NCI-H345 treated with DMSO at 0.1 percent for 48 hours (cell line): ENCODE results near the gene CENPL.
"Not testable (repeated sequence)": the region's sequence is repeated elsewhere in the genome, so short reads cannot be mapped to it uniquely, and the experiment has no call there.

Experiments used
- DNase-seq: peaks from one replicate; lab custom pipeline; 2025; ENCODE audit not compliant: unreplicated experiment; lab: John Stamatoyannopoulos, UW

CENPL gene

GRCh38 chr1:173857363-173857917 is 32.8 kb upstream of the CENPL start:
- DNase-seq, result no peak

DNA sequence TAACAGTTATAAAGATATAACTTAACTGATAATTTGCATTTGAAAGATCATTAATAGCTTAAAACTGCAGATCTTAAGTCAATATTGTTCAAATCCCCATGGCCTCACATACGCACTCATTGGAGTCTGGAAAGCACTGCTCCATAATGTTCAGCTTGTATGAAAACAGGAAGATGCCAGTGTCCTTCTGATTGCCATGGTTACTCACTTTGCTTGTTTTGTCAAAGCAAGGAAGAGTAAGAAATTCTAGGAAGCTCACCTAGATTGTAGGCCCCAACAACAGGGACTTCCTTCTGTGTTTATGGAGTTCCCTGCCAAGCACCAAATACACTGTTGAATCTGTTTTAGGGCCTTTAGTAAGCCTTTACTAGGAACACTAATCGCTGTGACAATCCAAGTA is 32.2 kb upstream of the CENPL start:
- no peak for DNase-seq

GRCh38 chr1:173856014-173856413 is 31.3 kb upstream of the CENPL start:
- DNase-seq, result no peak

- DNase-seq, result no peak
Observed at GRCh38 chr1:173853074-173853473, 28.4 kb upstream of the CENPL start.

DNA sequence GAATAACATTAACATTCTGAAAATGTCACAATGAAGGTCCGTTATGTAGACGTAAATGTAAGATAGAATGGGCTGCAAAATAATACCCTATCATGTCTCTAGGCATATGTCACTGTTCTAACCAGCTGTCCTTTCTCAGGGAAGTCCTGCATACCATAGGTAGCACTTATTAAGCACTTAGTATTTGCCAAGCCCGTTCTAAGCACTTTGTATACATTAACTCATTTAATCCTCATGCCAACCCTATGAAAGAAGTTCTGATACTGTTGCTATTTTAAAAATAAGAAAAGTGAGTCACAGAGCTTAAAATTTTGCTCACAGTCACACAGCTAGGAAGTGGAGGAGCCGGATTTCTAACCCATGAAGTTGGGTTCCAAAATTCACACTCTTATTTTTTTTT is 27.4 kb upstream of the CENPL start:
- no peak for DNase-seq

DNA sequence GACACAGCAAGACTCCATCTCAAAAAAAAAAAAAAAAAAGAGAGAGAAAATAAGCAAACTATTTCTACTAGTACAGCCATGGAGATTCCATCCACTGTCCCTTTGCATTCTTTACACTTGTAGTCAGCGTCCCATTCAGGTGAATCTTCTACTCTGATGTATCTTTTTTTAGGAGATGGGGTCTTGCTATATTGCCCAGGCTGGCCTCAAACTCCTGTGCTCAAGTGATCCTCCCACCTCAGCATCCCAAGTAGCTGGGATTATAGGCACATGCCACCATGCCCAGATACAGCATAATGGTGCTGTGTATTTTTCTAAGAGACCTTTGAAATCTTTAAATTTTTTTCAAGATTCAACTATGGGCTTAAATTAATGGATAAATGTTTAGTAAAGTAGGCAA is 8.1 kb upstream of the CENPL start:
- DNase-seq, result no peak

DNA sequence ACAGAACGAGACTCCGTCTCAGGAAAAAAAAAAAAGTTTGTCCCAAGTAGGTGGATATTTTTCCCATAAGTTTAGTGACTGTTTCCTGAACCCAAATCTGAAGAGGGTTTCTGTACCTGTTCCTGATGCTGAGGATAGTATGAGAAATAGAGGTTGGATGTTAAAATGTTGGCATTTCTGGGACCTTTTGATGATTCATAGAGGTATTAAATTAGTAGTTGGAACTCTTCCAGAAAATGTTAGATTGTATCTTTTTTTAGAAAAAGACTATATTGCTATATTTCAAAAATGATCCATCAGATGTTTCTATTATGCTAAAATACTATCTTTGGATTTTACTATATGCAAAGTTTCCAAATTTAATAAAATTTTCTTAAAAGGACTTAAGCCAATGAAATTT is 2.9 kb upstream of the CENPL start:
- no peak for DNase-seq

GRCh38 chr1:173823781-173824314 is 835 bp downstream of the CENPL start:
- DNase-seq, result no peak

GRCh38 chr1:173821680-173822079 is 3.0 kb downstream of the CENPL start:
- no peak for DNase-seq

DNA sequence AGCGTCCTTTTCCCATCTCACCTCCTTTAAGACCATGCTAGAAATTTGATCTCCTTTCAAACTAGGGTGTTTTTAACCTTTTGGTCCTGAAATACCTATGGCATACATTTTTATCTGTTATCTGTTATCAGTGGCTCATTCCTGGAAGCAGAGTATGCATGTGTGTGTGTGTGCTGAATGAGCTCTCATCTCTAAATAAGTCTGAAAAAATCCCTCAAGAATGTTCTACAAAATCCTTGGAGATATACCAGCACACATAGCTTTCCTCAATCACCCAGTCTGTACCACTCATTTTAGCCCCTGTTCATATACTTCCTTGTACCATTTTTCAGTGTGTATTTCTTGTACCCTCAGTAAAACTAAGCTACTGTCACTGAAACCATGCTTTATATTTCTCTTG is 6.2 kb downstream of the CENPL start:
- DNase-seq, result no peak

GRCh38 chr1:173813654-173814053 is 11.0 kb downstream of the CENPL start:
- not testable (repeated sequence) for DNase-seq

- DNase-seq, result no peak
Observed at GRCh38 chr1:173802961-173803360, 21.7 kb downstream of the CENPL start.

DNA sequence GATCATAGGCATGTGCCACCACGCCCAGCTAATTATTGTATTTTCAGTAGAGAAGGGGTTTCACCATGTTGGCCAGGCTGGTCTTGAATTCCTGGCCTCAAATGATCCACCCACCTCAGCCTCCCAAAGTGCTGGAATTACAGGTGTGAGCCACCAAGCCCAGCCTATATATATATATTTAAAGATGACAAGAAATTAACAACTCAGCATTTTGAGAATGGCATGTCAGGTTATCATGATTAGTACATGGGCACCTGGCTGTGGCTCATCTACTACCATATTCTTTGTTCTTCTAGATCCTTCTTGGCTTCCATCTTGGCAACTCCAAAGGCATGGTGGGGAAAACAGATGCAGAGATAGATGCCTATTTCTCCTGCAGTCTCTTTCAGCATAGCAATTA is 24.7 kb downstream of the CENPL start:
- not testable (repeated sequence) for DNase-seq

DNA sequence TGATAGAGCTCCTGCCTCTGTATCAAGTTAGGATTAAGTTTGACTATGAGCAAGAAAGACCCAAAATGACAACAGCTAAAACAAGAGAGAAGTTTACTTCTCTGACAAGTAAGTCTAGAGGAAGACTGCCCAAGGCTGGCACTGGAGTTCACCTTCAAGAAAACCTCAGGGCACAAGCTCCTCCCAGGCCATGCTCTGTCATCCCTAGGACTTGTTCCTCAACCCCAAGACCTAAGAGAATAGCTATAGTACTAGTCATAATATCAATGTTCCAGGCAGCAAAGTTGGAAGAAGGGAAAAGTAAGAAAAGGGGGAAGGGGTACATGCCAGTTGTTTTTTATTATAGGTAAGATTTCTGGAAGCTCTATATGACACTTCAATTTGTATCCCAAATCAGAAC is 26.6 kb downstream of the CENPL start:
- no peak for DNase-seq

DNA sequence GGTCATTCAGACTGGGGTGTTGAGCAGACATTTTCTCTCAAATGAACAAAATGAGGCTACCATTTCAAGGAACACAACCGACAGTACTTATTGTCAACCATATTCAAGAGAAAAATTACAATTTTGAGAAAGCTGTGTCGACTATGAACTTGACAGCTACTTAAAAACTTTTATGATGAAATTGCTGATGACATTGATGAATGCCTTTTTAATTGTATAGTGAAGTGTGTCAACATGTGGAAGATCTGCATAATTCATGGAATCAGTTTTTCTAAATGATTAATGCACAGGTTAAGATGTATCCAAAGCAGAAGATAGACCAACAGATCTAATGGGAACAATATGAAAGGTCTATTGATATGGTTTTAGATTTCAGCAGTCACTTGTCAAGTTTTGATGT is 34.8 kb downstream of the CENPL start:
- DNase-seq, result no peak

DNA sequence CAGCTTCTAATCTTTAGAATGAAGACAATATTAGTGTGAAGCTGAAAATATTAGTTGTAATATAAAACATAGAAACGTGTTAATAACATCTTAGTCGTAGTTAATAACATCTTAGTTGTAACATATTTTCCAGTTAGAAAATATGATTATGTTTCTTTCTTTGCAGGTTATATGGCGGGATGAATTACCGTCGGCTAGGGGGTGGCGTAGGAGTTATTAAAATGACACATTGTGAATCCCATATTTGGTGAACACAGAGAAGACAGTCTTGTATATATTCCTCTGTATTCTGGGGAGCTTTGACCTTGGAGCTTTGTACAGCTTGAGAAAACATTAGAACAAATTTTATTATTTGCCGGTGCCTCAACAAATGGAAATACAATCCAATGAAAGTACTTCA is 39.7 kb downstream of the CENPL start:
- no peak for DNase-seq

DNA sequence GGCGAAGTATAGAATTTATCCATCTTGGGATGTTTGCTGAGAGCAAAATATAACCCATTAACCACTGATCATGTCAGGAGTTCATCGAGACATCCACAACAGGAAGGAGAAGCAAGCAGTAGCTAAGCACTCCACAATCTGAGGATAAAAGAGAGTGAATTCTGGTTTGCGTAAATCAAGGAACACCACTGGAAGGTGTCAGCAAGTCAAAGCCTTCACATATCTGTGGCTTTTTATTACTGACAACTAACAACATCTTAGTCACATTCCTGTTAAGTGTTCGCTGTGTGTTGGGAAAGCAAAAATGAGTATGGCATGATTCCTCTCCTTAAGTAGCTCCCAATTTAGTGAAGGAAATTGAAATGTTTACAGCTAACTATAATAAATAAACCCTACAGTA is 44.7 kb downstream of the CENPL start:
- DNase-seq, result no peak

- DNase-seq, result no peak
Observed at GRCh38 chr1:173775578-173776226, 49.0 kb downstream of the CENPL start.

GRCh38 chr1:173771560-173771959 is 53.1 kb downstream of the CENPL start:
- no peak for DNase-seq

DNA sequence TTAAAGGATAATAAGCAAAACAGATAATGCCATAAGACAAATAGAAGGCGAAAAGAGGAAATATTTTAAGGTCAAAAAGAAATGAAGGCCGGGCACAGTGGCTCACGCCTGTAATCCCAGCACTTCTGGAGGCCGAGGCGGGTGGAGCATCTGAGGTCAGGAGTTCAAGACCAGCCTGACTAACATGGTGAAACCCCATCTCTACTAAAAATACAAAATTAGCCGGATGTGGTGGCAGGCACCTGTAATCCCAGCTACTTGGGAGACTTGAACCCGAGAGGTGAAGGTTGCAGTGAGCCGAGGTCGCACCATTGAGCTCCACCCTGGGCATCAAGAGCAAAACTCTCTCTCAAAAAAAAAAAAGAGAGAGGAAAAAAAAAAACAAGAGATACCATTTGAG is 54.4 kb downstream of the CENPL start:
- not testable (repeated sequence) for DNase-seq

DNA sequence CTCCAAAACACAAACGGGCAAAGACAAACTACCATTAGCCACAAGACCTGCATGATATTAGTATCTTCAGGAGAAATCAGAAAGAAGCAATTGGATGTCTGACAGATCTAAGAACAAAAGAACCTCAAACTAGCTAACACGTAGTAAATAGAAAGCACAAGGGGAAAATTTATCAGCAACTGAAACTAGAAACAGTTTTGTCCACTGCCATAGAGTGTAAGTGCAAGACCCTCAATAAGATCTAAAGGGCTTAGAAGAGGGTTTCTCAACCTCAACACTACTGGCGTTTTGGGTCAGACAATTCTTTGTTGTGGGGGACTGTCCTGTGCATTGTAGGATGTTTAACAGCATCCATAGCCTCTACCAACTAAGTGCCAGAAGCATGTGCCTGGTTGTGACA is 55.9 kb downstream of the CENPL start:
- DNase-seq, result no peak

GRCh38 chr1:173768206-173768605 is 56.5 kb downstream of the CENPL start:
- DNase-seq, result no peak

- DNase-seq, result not testable (repeated sequence)
Observed at GRCh38 chr1:173764331-173764730, 60.4 kb downstream of the CENPL start.
